Fibroblast of lung (primary cell): ENCODE measurements around the gene KCNIP3.

Experiments
- EZH2 ChIP-seq: IDR thresholded peaks from 2 replicates; pipeline ENCODE4 v1.5.1; 2012; ENCODE audit warnings: low read length, control low read depth, mild to moderate bottlenecking; ENCODE audit errors: missing control alignments
- TF ChIP-seq, protein P1 (sequence below), 2 donors: IDR thresholded peaks in 1 of 2; conservative IDR thresholded peaks in 1 of 2; 1 replicate in 1 of 2; 2 replicates in 1 of 2; pipeline ENCODE4 v1.5.1; 2011 to 2012; ENCODE audit warnings: low read length in 2 of 2, control low read depth in 1 of 2, inconsistent platforms in 1 of 2, low read depth in 1 of 2, mild to moderate bottlenecking in 1 of 2

DNA sequence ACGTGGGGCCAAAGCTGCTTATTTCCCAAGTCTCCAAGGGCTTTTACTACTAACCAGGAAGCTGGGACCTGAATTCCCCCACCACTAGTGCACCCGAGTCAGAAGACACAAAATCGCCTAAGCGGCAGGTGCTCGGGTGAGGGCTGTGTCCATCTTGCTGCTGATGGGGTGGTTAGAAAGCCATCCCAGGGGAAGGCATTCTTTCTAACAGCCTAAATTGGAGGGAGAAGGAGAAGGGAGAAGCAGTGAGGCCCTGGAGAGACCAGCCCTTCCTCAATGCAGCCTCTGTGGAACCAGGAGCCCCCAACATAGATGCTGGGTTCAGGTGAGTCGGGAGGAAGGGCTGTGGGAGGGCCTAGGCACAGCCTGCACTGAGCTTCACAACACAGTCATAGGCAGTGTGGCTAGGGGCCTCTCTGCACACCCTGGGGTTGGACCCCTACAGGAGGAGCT is 24.8 kb upstream of the KCNIP3 start:
- TF ChIP-seq, protein P1, sequence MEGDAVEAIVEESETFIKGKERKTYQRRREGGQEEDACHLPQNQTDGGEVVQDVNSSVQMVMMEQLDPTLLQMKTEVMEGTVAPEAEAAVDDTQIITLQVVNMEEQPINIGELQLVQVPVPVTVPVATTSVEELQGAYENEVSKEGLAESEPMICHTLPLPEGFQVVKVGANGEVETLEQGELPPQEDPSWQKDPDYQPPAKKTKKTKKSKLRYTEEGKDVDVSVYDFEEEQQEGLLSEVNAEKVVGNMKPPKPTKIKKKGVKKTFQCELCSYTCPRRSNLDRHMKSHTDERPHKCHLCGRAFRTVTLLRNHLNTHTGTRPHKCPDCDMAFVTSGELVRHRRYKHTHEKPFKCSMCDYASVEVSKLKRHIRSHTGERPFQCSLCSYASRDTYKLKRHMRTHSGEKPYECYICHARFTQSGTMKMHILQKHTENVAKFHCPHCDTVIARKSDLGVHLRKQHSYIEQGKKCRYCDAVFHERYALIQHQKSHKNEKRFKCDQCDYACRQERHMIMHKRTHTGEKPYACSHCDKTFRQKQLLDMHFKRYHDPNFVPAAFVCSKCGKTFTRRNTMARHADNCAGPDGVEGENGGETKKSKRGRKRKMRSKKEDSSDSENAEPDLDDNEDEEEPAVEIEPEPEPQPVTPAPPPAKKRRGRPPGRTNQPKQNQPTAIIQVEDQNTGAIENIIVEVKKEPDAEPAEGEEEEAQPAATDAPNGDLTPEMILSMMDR (conservative IDR thresholded peaks at IDR 0.05 in 1 of 2, IDR thresholded peaks at IDR 0.05 in 1 of 2; ENCODE audit: low read depth in 1 of 2, low read length in 2 of 2), result no peak
- no peak for TF ChIP-seq EZH2
